Measurements from ENCODE around the gene GDPD1.

Gene GDPD1

DNA sequence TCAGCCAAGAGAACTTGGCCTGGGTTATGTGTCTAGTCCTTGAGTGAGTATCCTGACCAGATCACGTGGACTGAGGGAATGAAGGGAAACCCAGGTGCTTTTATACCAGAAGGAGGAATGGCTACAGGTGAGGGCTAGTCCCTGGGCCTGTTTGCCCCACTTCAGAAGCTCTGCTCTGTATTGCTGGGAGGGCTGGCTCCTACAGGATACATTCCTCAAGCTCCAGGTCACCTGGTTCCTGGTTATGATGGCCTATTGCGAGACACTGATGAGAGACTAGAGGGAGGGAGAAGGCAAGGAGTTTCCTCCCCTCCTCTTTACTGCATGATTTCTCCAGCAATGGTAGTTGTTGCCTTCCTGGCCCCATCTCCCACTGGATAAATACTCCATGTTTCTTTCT is 29.5 kb upstream of the GDPD1 start:
- H3K79me2 ChIP-seq (ENCODE audit: control insufficient read depth, low read length), result no peaks in the 10 kb centered on the region
- H4K20me1 ChIP-seq (ENCODE audit: control insufficient read depth, insufficient read depth, low read depth, low read length), result no peaks in the 10 kb centered on the region
- no peaks in the 10 kb centered on the region for H3K9me3 ChIP-seq (ENCODE audit: control insufficient read depth, insufficient read depth, low read length)
- H3K36me3 ChIP-seq (ENCODE audit: control insufficient read depth, low read length), result peaks cover 79% of the 10 kb centered on the region
- no peak overlapping the region for H3K4me3 ChIP-seq (ENCODE audit: low read length)
- no peak for TF ChIP-seq CTCF (IDR thresholded peaks at IDR 0.05; ENCODE audit: low read depth, low read length, poor library complexity, severe bottlenecking)
- TF ChIP-seq EZH2phosphoT487 (IDR thresholded peaks at IDR 0.05; ENCODE audit: borderline replicate concordance, low read length), result no peak
- H3K4me1 ChIP-seq (ENCODE audit: control insufficient read depth, low read length), result peaks cover 23% of the 10 kb centered on the region
- no peaks in the 10 kb centered on the region for H3K27me3 ChIP-seq (ENCODE audit: control insufficient read depth, low read length)
- no peak overlapping the region for H3K27ac ChIP-seq (ENCODE audit: low read depth, low read length)
- no peaks in the 10 kb centered on the region for H3K9me2 ChIP-seq (replicated peaks; ENCODE audit: control insufficient read depth, low read length)
- no peak overlapping the region for H3K4me2 ChIP-seq (ENCODE audit: low read length)
- peaks cover 8% of the 10 kb centered on the region for H3F3A ChIP-seq (ENCODE audit: control insufficient read depth, insufficient read depth)

DNA sequence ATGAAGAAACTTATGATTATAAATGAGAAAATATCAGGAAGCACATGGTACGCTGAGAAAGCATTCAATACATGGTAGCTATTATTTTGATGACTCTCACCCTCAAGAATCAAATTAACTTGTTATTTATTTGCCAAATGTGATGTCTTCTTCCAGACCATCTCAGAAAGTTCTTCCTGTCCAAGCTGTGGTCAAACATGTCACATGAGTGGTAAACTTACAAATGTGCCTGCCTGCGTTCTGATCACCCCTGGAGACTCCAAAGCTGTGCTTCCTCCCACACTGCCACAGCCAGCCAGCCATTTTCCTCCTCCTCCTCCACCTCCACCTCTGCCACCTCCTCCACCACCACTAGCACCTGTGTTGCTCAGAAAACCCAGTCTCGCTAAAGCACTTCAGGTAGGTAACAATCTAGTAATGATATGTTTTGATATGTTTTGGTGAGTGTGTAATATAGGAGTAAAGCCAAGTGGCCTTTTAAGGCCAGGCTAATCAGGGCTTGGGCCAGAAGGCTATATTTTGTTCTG is 26.9 kb upstream of the GDPD1 start:
- no peaks in the 10 kb centered on the region for H3K79me2 ChIP-seq (ENCODE audit: control insufficient read depth, low read length)
- no peaks in the 10 kb centered on the region for H4K20me1 ChIP-seq (ENCODE audit: control insufficient read depth, insufficient read depth, low read depth, low read length)
- TF ChIP-seq EZH2phosphoT487 (IDR thresholded peaks at IDR 0.05; ENCODE audit: borderline replicate concordance, low read length), result no peak
- no peak for TF ChIP-seq CTCF (IDR thresholded peaks at IDR 0.05; ENCODE audit: low read depth, low read length, poor library complexity, severe bottlenecking)
- no peaks in the 10 kb centered on the region for H3K27me3 ChIP-seq (ENCODE audit: control insufficient read depth, low read length)
- no peak overlapping the region for H3K4me2 ChIP-seq (ENCODE audit: low read length)
- no peaks in the 10 kb centered on the region for H3K9me2 ChIP-seq (replicated peaks; ENCODE audit: control insufficient read depth, low read length)
- H3K4me3 ChIP-seq (ENCODE audit: low read length), result no peak overlapping the region
- peaks cover 73% of the 10 kb centered on the region for H3K36me3 ChIP-seq (ENCODE audit: control insufficient read depth, low read length)
- no peak overlapping the region for H3K27ac ChIP-seq (ENCODE audit: low read depth, low read length)
- no peaks in the 10 kb centered on the region for H3K9me3 ChIP-seq (ENCODE audit: control insufficient read depth, insufficient read depth, low read length)
- peaks cover 3% of the 10 kb centered on the region; the same call in 1 of the 2 replicates for H3F3A ChIP-seq (ENCODE audit: control insufficient read depth, insufficient read depth)
- H3K4me1 ChIP-seq (ENCODE audit: control insufficient read depth, low read length), result no peaks in the 10 kb centered on the region

GRCh38 chr17:59199398-59199797 is 20.9 kb upstream of the GDPD1 start:
- Histone ChIP-seq H3F3A (ENCODE audit: control insufficient read depth, insufficient read depth) (0 out of 2 replicates have a peak, but pooled peaks cover 3% of the 10 kb centered on the region), H3K36me3 (ENCODE audit: control insufficient read depth, low read length) (peaks cover 64% of the 10 kb centered on the region), H3K4me1 (ENCODE audit: control insufficient read depth, low read length) (no peaks in the 10 kb centered on the region)

More at GRCh38 chr17:59199398-59199797, 20.9 kb upstream of the GDPD1 start:
- Histone ChIP-seq H3K9me2 (replicated peaks; ENCODE audit: control insufficient read depth, low read length) (no peaks in the 10 kb centered on the region), H4K20me1 (ENCODE audit: control insufficient read depth, insufficient read depth, low read depth, low read length) (no peaks in the 10 kb centered on the region), H3K79me2 (ENCODE audit: control insufficient read depth, low read length) (no peaks in the 10 kb centered on the region), H3K9me3 (ENCODE audit: control insufficient read depth, insufficient read depth, low read length) (no peaks in the 10 kb centered on the region), H3K27ac (ENCODE audit: low read depth, low read length) (no peak overlapping the region), H3K27me3 (ENCODE audit: control insufficient read depth, low read length) (no peaks in the 10 kb centered on the region), H3K4me3 (ENCODE audit: low read length) (no peak overlapping the region), H3K4me2 (ENCODE audit: low read length) (no peak overlapping the region)
- no peak for TF ChIP-seq EZH2phosphoT487 (IDR thresholded peaks at IDR 0.05; ENCODE audit: borderline replicate concordance, low read length)
- TF ChIP-seq CTCF (IDR thresholded peaks at IDR 0.05; ENCODE audit: low read depth, low read length, poor library complexity, severe bottlenecking), result no peak

All from DOHH2 (cell line).